SK-N-SH treated with all-trans-retinoic acid at 6 μM for 48 hours (cell line): ENCODE measurements around the gene PAK2.

Experiments
- BACH2 ChIP-seq: fragments of 250-450 bp; sonication (Bioruptor Pico); IDR thresholded peaks from 2 replicates; pipeline ENCODE4 v1.9.0; 2021; ENCODE audit warnings: mild to moderate bottlenecking, borderline replicate concordance
- CREB5 ChIP-seq: fragments of 250-450 bp; sonication (Bioruptor Pico); IDR thresholded peaks from 2 replicates; pipeline ENCODE4 v1.5.1; 2020; ENCODE audit warnings: low read depth, mild to moderate bottlenecking, moderate library complexity
- ISL1 ChIP-seq: fragments of 250-450 bp; sonication (Bioruptor Pico); IDR thresholded peaks from 2 replicates; pipeline ENCODE4 v2.1.2; 2022; ENCODE audit warnings: mild to moderate bottlenecking, moderate library complexity
- POU6F1 ChIP-seq: fragments of 250-450 bp; sonication (Bioruptor Pico); IDR thresholded peaks from 2 replicates; pipeline ENCODE4 v1.8.0; 2021; ENCODE audit warnings: low read depth, mild to moderate bottlenecking, moderate library complexity, borderline replicate concordance
- TCF4 ChIP-seq: fragments of 250-450 bp; sonication (Bioruptor Pico); IDR thresholded peaks from 2 replicates; pipeline ENCODE4 v1.8.0; 2021; ENCODE audit warnings: mild to moderate bottlenecking, moderate library complexity, borderline replicate concordance
- TSHZ2 ChIP-seq: fragments of 250-450 bp; sonication (Bioruptor Pico); IDR thresholded peaks from 2 replicates; pipeline ENCODE4 v1.5.0; 2020; ENCODE audit warnings: mild to moderate bottlenecking, moderate library complexity
- ZC3H10 ChIP-seq: fragments of 250-450 bp; sonication (Bioruptor Pico); IDR thresholded peaks from 2 replicates; pipeline ENCODE4 v1.5.1; 2021; ENCODE audit warnings: mild to moderate bottlenecking, moderate library complexity
- ZFP3 ChIP-seq: fragments of 250-450 bp; sonication (Bioruptor Pico); IDR thresholded peaks from 2 replicates; pipeline ENCODE4 v1.5.0; 2020; ENCODE audit warnings: mild to moderate bottlenecking, moderate library complexity
- ZFP30 ChIP-seq: fragments of 450-650 bp; formaldehyde crosslinking; IDR thresholded peaks from 2 replicates; pipeline ENCODE4 v1.5.0; 2022; ENCODE audit warnings: mild to moderate bottlenecking, moderate library complexity

GRCh38 chr3:196875258-196875657 lies 135.6 kb downstream of the PAK2 start:
- TF ChIP-seq BACH2 (CRISPR knock-in tag) (no peak), ZFP30 (no peak), POU6F1 (CRISPR knock-in tag) (no peak), ZFP3 (CRISPR knock-in tag) (no peak), ZC3H10 (CRISPR knock-in tag) (no peak), ISL1 (no peak), CREB5 (CRISPR knock-in tag) (no peak), TCF4 (CRISPR knock-in tag) (no peak), TSHZ2 (CRISPR knock-in tag) (no peak)
